Measurements from ENCODE around the gene RTF1. TPM values are rescaled to one million over a fixed set of nuclear protein-coding genes. Genes with fewer than 3 reads are reported as not detected.
A peak's percentile ranks its signal among the peaks of the same experiment; 100 is the strongest.
"Not testable (repeated sequence)": the region's sequence is repeated elsewhere in the genome, so short reads cannot be mapped to it uniquely, and the experiment has no call there.

The RTF1 gene
- polyA plus RNA-seq (2013, experiment 1 of 4): 83.9 TPM
- 83.5 TPM for polyA plus RNA-seq (2013, experiment 2 of 4)
- 62.0 TPM for polyA plus RNA-seq (2013, experiment 3 of 4)
- 66.7 TPM for polyA plus RNA-seq (2013, experiment 4 of 4)

GRCh38 chr15:41416742-41417417, at the start of gene RTF1:
Gene RTF1, plus strand, starts transcription at chr15:41417095. Its CDS starts 21 bp downstream, at chr15:41417116.
- 0 to 1% methylated on average over 74 of the region's 74 CpGs for WGBS, 2 experiments
- Histone ChIP-seq H3K9me3 (ENCODE audit: control insufficient read depth, low read length) (no peaks in the 10 kb centered on the region), H3K4me1 (ENCODE audit: control insufficient read depth, insufficient read depth, low read length) (no peaks in the 10 kb centered on the region), H3K36me3 (ENCODE audit: control insufficient read depth, insufficient read depth, low read length) (no peaks in the 10 kb centered on the region), H3K4me3 (ENCODE audit: insufficient read depth, low read depth, low read length) (peak within 1 kb of the TSS; percentile 98), H3K27me3 (ENCODE audit: control insufficient read depth, insufficient read depth, low read length, poor library complexity, severe bottlenecking) (no peaks in the 10 kb centered on the region), H3K27ac (ENCODE audit: insufficient read depth, low read depth, low read length, poor library complexity, severe bottlenecking) (peak within 1 kb of the TSS; percentile 60)

- Histone ChIP-seq H3K4me3 (ENCODE audit: insufficient read depth, low read depth, low read length) (no peak overlapping the region), H3K4me1 (ENCODE audit: control insufficient read depth, insufficient read depth, low read length) (no peaks in the 10 kb centered on the region), H3K27ac (ENCODE audit: insufficient read depth, low read depth, low read length, poor library complexity, severe bottlenecking) (no peak overlapping the region), H3K9me3 (ENCODE audit: control insufficient read depth, low read length) (no peaks in the 10 kb centered on the region), H3K36me3 (ENCODE audit: control insufficient read depth, insufficient read depth, low read length) (peaks cover 62% of the 10 kb centered on the region), H3K27me3 (ENCODE audit: control insufficient read depth, insufficient read depth, low read length, poor library complexity, severe bottlenecking) (no peaks in the 10 kb centered on the region)
- WGBS, 2 experiments: 95 to 97% methylated on average over 3 of the region's 3 CpGs
These were observed 49.5 kb upstream of the RTF1 start for GRCh38 chr15:41367418-41367817.

GRCh38 chr15:41377978-41378377, 38.9 kb upstream of the RTF1 start:
- H3K9me3 ChIP-seq (ENCODE audit: control insufficient read depth, low read length): no peaks in the 10 kb centered on the region
- H3K27me3 ChIP-seq (ENCODE audit: control insufficient read depth, insufficient read depth, low read length, poor library complexity, severe bottlenecking): no peaks in the 10 kb centered on the region
- no peak overlapping the region for H3K4me3 ChIP-seq (ENCODE audit: insufficient read depth, low read depth, low read length)
- no peak overlapping the region for H3K27ac ChIP-seq (ENCODE audit: insufficient read depth, low read depth, low read length, poor library complexity, severe bottlenecking)
- H3K4me1 ChIP-seq (ENCODE audit: control insufficient read depth, insufficient read depth, low read length): no peaks in the 10 kb centered on the region
- peaks cover 55% of the 10 kb centered on the region for H3K36me3 ChIP-seq (ENCODE audit: control insufficient read depth, insufficient read depth, low read length)
- 95 to 96% methylated on average over 4 of the region's 4 CpGs for WGBS, 2 experiments

GRCh38 chr15:41383974-41384749, 32.7 kb upstream of the RTF1 start:
- not testable (repeated sequence) for H3K27ac ChIP-seq (ENCODE audit: insufficient read depth, low read depth, low read length, poor library complexity, severe bottlenecking); H3K27me3 ChIP-seq (ENCODE audit: control insufficient read depth, insufficient read depth, low read length, poor library complexity, severe bottlenecking); H3K9me3 ChIP-seq (ENCODE audit: control insufficient read depth, low read length); H3K4me3 ChIP-seq (ENCODE audit: insufficient read depth, low read depth, low read length); H3K4me1 ChIP-seq (ENCODE audit: control insufficient read depth, insufficient read depth, low read length)
- 92 to 97% methylated on average over 9 of the region's 9 CpGs for WGBS, 2 experiments
- peaks cover 30% of the 10 kb centered on the region for H3K36me3 ChIP-seq (ENCODE audit: control insufficient read depth, insufficient read depth, low read length)

- H3K36me3 ChIP-seq (ENCODE audit: control insufficient read depth, insufficient read depth, low read length): peaks cover 7% of the 10 kb centered on the region
These were observed 29.2 kb upstream of the RTF1 start for GRCh38 chr15:41387646-41388045.

GRCh38 chr15:41392659-41393058, 24.2 kb upstream of the RTF1 start:
- no peaks in the 10 kb centered on the region for H3K27me3 ChIP-seq (ENCODE audit: control insufficient read depth, insufficient read depth, low read length, poor library complexity, severe bottlenecking)
- H3K27ac ChIP-seq (ENCODE audit: insufficient read depth, low read depth, low read length, poor library complexity, severe bottlenecking): no peak overlapping the region
- H3K36me3 ChIP-seq (ENCODE audit: control insufficient read depth, insufficient read depth, low read length): peaks cover 14% of the 10 kb centered on the region
- no peak overlapping the region for H3K4me3 ChIP-seq (ENCODE audit: insufficient read depth, low read depth, low read length)
- H3K4me1 ChIP-seq (ENCODE audit: control insufficient read depth, insufficient read depth, low read length): no peaks in the 10 kb centered on the region
- no peaks in the 10 kb centered on the region for H3K9me3 ChIP-seq (ENCODE audit: control insufficient read depth, low read length)
- 93 to 96% methylated on average over 2 of the region's 2 CpGs for WGBS, 2 experiments

More at GRCh38 chr15:41387646-41388045, 29.2 kb upstream of the RTF1 start:
- Histone ChIP-seq H3K27ac (ENCODE audit: insufficient read depth, low read depth, low read length, poor library complexity, severe bottlenecking) (no peak overlapping the region), H3K27me3 (ENCODE audit: control insufficient read depth, insufficient read depth, low read length, poor library complexity, severe bottlenecking) (no peaks in the 10 kb centered on the region), H3K4me3 (ENCODE audit: insufficient read depth, low read depth, low read length) (no peak overlapping the region), H3K9me3 (ENCODE audit: control insufficient read depth, low read length) (no peaks in the 10 kb centered on the region), H3K4me1 (ENCODE audit: control insufficient read depth, insufficient read depth, low read length) (no peaks in the 10 kb centered on the region)
- 84 to 86% methylated on average over 6 of the region's 6 CpGs for WGBS, 2 experiments

- Histone ChIP-seq H3K36me3 (ENCODE audit: control insufficient read depth, insufficient read depth, low read length) (peaks cover 7% of the 10 kb centered on the region), H3K4me3 (ENCODE audit: insufficient read depth, low read depth, low read length) (no peak overlapping the region), H3K4me1 (ENCODE audit: control insufficient read depth, insufficient read depth, low read length) (no peaks in the 10 kb centered on the region), H3K9me3 (ENCODE audit: control insufficient read depth, low read length) (no peaks in the 10 kb centered on the region), H3K27ac (ENCODE audit: insufficient read depth, low read depth, low read length, poor library complexity, severe bottlenecking) (no peak overlapping the region), H3K27me3 (ENCODE audit: control insufficient read depth, insufficient read depth, low read length, poor library complexity, severe bottlenecking) (no peaks in the 10 kb centered on the region)
- WGBS, 2 experiments: 95 to 100% methylated on average over 4 of the region's 4 CpGs
These were observed 22.0 kb upstream of the RTF1 start for GRCh38 chr15:41394924-41395323.

GRCh38 chr15:41396111-41396510, 20.8 kb upstream of the RTF1 start:
- Histone ChIP-seq H3K9me3 (ENCODE audit: control insufficient read depth, low read length) (no peaks in the 10 kb centered on the region), H3K36me3 (ENCODE audit: control insufficient read depth, insufficient read depth, low read length) (peaks cover 7% of the 10 kb centered on the region), H3K4me1 (ENCODE audit: control insufficient read depth, insufficient read depth, low read length) (no peaks in the 10 kb centered on the region), H3K27ac (ENCODE audit: insufficient read depth, low read depth, low read length, poor library complexity, severe bottlenecking) (no peak overlapping the region), H3K27me3 (ENCODE audit: control insufficient read depth, insufficient read depth, low read length, poor library complexity, severe bottlenecking) (no peaks in the 10 kb centered on the region), H3K4me3 (ENCODE audit: insufficient read depth, low read depth, low read length) (no peak overlapping the region)
- 93 to 96% methylated on average over 3 of the region's 3 CpGs for WGBS, 2 experiments

- Histone ChIP-seq H3K36me3 (ENCODE audit: control insufficient read depth, insufficient read depth, low read length) (no peaks in the 10 kb centered on the region), H3K9me3 (ENCODE audit: control insufficient read depth, low read length) (no peaks in the 10 kb centered on the region), H3K27ac (ENCODE audit: insufficient read depth, low read depth, low read length, poor library complexity, severe bottlenecking) (no peak overlapping the region), H3K4me3 (ENCODE audit: insufficient read depth, low read depth, low read length) (peak overlapping the region; percentile 77), H3K27me3 (ENCODE audit: control insufficient read depth, insufficient read depth, low read length, poor library complexity, severe bottlenecking) (no peaks in the 10 kb centered on the region), H3K4me1 (ENCODE audit: control insufficient read depth, insufficient read depth, low read length) (no peaks in the 10 kb centered on the region)
- WGBS, 2 experiments: 12 to 21% methylated on average over 8 of the region's 9 CpGs
These were observed 15.0 kb upstream of the RTF1 start for GRCh38 chr15:41401904-41402267.

- Histone ChIP-seq H3K27ac (ENCODE audit: insufficient read depth, low read depth, low read length, poor library complexity, severe bottlenecking) (no peak overlapping the region), H3K27me3 (ENCODE audit: control insufficient read depth, insufficient read depth, low read length, poor library complexity, severe bottlenecking) (no peaks in the 10 kb centered on the region), H3K9me3 (ENCODE audit: control insufficient read depth, low read length) (no peaks in the 10 kb centered on the region), H3K4me3 (ENCODE audit: insufficient read depth, low read depth, low read length) (no peak overlapping the region), H3K36me3 (ENCODE audit: control insufficient read depth, insufficient read depth, low read length) (no peaks in the 10 kb centered on the region), H3K4me1 (ENCODE audit: control insufficient read depth, insufficient read depth, low read length) (no peaks in the 10 kb centered on the region)
- 94 to 95% methylated on average over 5 of the region's 5 CpGs for WGBS, 2 experiments
These were observed 9.6 kb upstream of the RTF1 start for GRCh38 chr15:41407341-41407740.
